Measurements from ENCODE around the gene DGKB.

DNA sequence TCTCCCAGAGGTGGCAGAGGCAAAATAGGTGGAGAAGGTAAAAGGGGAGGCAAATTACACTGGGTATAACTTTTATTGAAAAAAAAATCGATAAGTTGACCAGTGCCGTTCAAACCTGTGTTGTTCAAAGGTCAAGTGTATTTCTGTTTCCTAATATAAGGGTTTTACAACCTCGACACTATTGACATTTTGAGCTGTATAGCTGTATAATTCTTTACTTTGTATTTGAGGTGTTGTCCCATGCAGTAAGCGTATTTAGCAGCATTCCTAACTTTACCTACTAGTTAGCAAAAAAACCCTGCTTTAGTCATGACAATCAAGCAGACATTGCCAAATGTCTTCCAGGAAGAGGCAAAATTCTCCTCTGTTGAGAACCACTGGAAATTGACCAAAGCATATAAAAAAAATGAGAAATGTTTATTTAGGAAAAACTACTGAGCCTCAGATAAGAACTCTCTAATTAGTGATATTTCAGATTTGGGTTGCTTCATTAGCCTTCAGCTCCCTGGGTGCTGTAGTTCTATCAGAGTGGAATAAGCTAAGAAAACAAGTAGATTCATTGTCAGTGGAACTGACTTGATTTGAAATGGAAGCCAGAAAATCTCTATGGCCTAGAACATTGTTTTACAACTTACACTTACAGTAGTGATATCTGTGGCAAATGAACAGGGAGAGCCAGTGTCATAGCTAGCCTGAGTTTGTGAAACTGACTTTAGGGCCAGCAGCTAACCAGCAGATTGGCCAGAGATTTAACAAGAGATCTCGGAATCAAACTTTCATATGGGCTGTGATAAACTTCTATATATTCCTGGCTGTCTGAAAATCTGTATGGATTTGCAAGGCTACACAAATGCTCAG lies 331.6 kb downstream of the DGKB start:
- TF ChIP-seq SUZ12 (IDR thresholded peaks at IDR 0.05; ENCODE audit: extremely low read depth, insufficient read depth, insufficient read length) (no peak), YY1 (IDR thresholded peaks at IDR 0.05; ENCODE audit: insufficient read depth, insufficient read length) (no peak)

Data from NT2/D1 (cell line).